Keratinocyte (primary cell): ENCODE measurements around the gene FAF1. TPM values are rescaled to one million over a fixed set of nuclear protein-coding genes. Genes with fewer than 3 reads are reported as not detected.

ENCODE experiments used
- DNase-seq: peaks from one replicate; pipeline ENCODE4 v3.0.0-alpha.2; 2011; ENCODE audit warnings: low read depth, missing footprints, low spot score
- FAIRE-seq: peaks from 2 replicates; lab custom pipeline; 2011; peaks lifted over from hg19 to GRCh38; lab: Jason Lieb, UNC
- H2AFZ ChIP-seq: 2 replicates; pipeline ENCODE4 v1.6.0; 2012; ENCODE audit warnings: low read length, control low read depth, inconsistent platforms; ENCODE audit not compliant: control insufficient read depth
- H3K27ac ChIP-seq: 2 replicates; pipeline ENCODE4 v1.5.1; 2011; ENCODE audit warnings: low read length; ENCODE audit not compliant: control insufficient read depth, insufficient read depth
- H3K27me3 ChIP-seq: 3 replicates; pipeline ENCODE4 v1.6.0; 2011; ENCODE audit warnings: low read length; ENCODE audit not compliant: control insufficient read depth, insufficient read depth; ENCODE audit errors: extremely low read depth
- H3K36me3 ChIP-seq, 2 experiments: 2 replicates in 1 of 2; 3 replicates in 1 of 2; pipeline ENCODE4 v1.5.1; 2011; ENCODE audit warnings: low read length in 2 of 2, mild to moderate bottlenecking in 1 of 2; ENCODE audit not compliant: control insufficient read depth in 2 of 2, insufficient read depth in 2 of 2; ENCODE audit errors: extremely low read depth in 1 of 2
- H3K4me1 ChIP-seq: 3 replicates; pipeline ENCODE4 v1.5.1; 2011; ENCODE audit warnings: low read length; ENCODE audit not compliant: control insufficient read depth, insufficient read depth; ENCODE audit errors: extremely low read depth
- H3K4me2 ChIP-seq: 3 replicates; pipeline ENCODE4 v1.6.0; 2011; ENCODE audit warnings: low read depth, low read length; ENCODE audit not compliant: control insufficient read depth, insufficient read depth; ENCODE audit errors: extremely low read depth
- H3K4me3 ChIP-seq, 3 experiments: fragments of 200-600 bp in 1 of 3; sonication (generic) in 1 of 3; 2 replicates in 2 of 3; 3 replicates in 1 of 3; pipeline ENCODE4 v1.5.1; 2011 to 2016; ENCODE audit warnings: low read length in 3 of 3, mild to moderate bottlenecking in 3 of 3, control low read depth in 2 of 3, inconsistent platforms in 1 of 3, low read depth in 1 of 3, mixed read lengths in 1 of 3, mixed run types in 1 of 3, moderate library complexity in 1 of 3; ENCODE audit not compliant: control insufficient read depth in 2 of 3, insufficient read depth in 2 of 3; ENCODE audit errors: extremely low read depth in 1 of 3
- H3K79me2 ChIP-seq: 2 replicates; pipeline ENCODE4 v1.6.0; 2012; ENCODE audit warnings: low read length; ENCODE audit not compliant: control insufficient read depth, insufficient read depth
- H3K9ac ChIP-seq: 3 replicates; pipeline ENCODE4 v1.6.0; 2011; ENCODE audit warnings: low read length; ENCODE audit not compliant: control insufficient read depth, insufficient read depth; ENCODE audit errors: extremely low read depth
- H3K9me1 ChIP-seq: 3 replicates; pipeline ENCODE4 v1.6.0; 2011; ENCODE audit warnings: low read length; ENCODE audit not compliant: control insufficient read depth, insufficient read depth; ENCODE audit errors: extremely low read depth
- H3K9me3 ChIP-seq: 2 replicates; pipeline ENCODE4 v1.5.1; 2012; ENCODE audit warnings: low read depth, low read length; ENCODE audit not compliant: control insufficient read depth
- H4K20me1 ChIP-seq: 3 replicates; pipeline ENCODE4 v1.6.0; 2011; ENCODE audit warnings: low read length; ENCODE audit not compliant: control insufficient read depth, insufficient read depth; ENCODE audit errors: extremely low read depth
- EZH2 ChIP-seq: IDR thresholded peaks from one replicate; pipeline ENCODE4 v1.6.1; 2012; ENCODE audit warnings: inconsistent platforms, mild to moderate bottlenecking, low read length, moderate library complexity
- dilution Hi-C: fragments of 300-500 bp; cut with MboI; formaldehyde crosslinking; loops from one replicate; pipeline ENCODE4 v1.7.0; 2020; ENCODE audit warnings: low sequenced_read_pairs; ENCODE audit not compliant: extremely low pct_ligation_motif_present
- polyA plus RNA-seq, 5 experiments: library from polyadenylated mRNA; depleted of rRNA in 3 of 5; stranded (reverse) in 3 of 5; stranded (forward) in 1 of 5; unstranded in 1 of 5; fragments of >200 nt; gene quantifications; 1 replicate in 1 of 5; 2 replicates in 3 of 5; 3 replicates in 1 of 5; pipeline versions ENCODE4 v1.2.1 to v1.2.3, GENCODE V29; 2011 to 2012; ENCODE audit warnings: missing spikeins in 2 of 5, low read depth in 1 of 5, low replicate concordance in 1 of 5
- TF ChIP-seq, protein P1 (sequence below), 3 experiments: IDR thresholded peaks in 1 of 3; conservative IDR thresholded peaks in 1 of 3; optimal IDR thresholded peaks in 1 of 3; 2 replicates in 2 of 3; 3 replicates in 1 of 3; pipeline versions ENCODE3 to v1.5.1; 2011; ENCODE audit warnings: low read length in 3 of 3, mild to moderate bottlenecking in 3 of 3, moderate library complexity in 2 of 3, control low read depth in 1 of 3, inconsistent platforms in 1 of 3; ENCODE audit not compliant: insufficient read depth in 2 of 3; ENCODE audit errors: extremely low read depth in 1 of 3

FAF1 gene
- polyA plus RNA-seq, 1 donor (not counting 4 experiments of a cell fraction or from before 2014, with no cell fraction given) = 33.1 TPM

DNA sequence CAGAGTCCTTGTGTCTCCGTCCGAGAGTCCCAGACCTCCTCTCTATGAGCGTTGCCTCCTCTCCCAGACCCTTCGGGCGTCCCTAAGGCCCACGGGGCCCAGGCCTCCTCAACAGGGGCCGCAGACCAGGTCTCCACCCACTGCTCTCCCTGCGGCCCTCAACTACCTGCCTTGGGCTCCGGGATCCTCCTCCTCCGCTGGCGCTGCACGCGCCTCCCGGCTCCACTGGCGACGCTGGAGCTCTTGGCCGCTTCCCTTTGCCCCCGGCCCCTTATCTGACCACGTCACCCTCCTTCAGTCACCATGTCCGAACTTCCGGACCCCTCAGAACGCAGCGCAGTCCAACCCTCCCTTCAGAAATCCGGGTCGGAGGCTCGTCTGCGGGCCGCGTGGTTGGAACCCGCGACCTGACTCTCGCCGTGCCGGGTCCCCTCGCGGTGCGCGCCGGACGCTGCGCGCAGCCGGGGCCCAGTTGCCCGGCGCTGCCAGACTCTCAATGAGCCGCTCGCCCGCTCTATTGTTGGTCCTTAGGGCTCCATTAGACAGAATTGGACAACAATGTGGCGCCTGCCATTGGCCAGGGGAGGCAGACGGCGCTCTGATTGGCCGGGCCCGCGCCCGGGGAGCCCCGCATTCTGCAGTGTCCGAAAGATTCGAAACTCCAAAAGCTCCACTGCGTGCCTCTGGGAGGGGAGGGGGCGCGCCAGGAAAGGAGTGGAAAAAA, 537.0 kb downstream of the FAF1 start, which contains the start of gene DMRTA2:
TSS of gene DMRTA2 (minus strand) at position 498 of the 724 bp plus-strand sequence. CDS start 1,907 bp downstream, outside the sequence.
- peak within 1 kb of the TSS in 2 of 3 experiments; percentile 11 to 22 for H3K4me3 ChIP-seq
- H3K9me3 ChIP-seq = no peaks in the 10 kb centered on the region
- no peaks in the 10 kb centered on the region for H3K36me3 ChIP-seq
- no peaks in the 10 kb centered on the region for H3K79me2 ChIP-seq
- H3K9me1 ChIP-seq = no peaks in the 10 kb centered on the region
- peaks cover 10% of the 10 kb centered on the region for H4K20me1 ChIP-seq
- DNase-seq (no peak), FAIRE-seq (no peak)
- peak; percentile 62 for TF ChIP-seq EZH2
- TF ChIP-seq, protein P1, sequence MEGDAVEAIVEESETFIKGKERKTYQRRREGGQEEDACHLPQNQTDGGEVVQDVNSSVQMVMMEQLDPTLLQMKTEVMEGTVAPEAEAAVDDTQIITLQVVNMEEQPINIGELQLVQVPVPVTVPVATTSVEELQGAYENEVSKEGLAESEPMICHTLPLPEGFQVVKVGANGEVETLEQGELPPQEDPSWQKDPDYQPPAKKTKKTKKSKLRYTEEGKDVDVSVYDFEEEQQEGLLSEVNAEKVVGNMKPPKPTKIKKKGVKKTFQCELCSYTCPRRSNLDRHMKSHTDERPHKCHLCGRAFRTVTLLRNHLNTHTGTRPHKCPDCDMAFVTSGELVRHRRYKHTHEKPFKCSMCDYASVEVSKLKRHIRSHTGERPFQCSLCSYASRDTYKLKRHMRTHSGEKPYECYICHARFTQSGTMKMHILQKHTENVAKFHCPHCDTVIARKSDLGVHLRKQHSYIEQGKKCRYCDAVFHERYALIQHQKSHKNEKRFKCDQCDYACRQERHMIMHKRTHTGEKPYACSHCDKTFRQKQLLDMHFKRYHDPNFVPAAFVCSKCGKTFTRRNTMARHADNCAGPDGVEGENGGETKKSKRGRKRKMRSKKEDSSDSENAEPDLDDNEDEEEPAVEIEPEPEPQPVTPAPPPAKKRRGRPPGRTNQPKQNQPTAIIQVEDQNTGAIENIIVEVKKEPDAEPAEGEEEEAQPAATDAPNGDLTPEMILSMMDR (optimal IDR thresholded peaks at IDR 0.05 in 1 of 3, IDR thresholded peaks at IDR 0.05 in 1 of 3, conservative IDR thresholded peaks at IDR 0.05 in 1 of 3; ENCODE audit: extremely low read depth in 1 of 3, insufficient read depth in 2 of 3, low read length in 3 of 3) = no peak
- peak within 1 kb of the TSS; percentile 48 for H3K4me2 ChIP-seq
- H2AFZ ChIP-seq = no peak within 1 kb of the TSS
- no peak within 1 kb of the TSS for H3K27ac ChIP-seq
- H3K27me3 ChIP-seq = peaks cover 100% of the 10 kb centered on the region
- dilution Hi-C loops = no loop called here
- H3K4me1 ChIP-seq = no peaks in the 10 kb centered on the region
- no peak within 1 kb of the TSS for H3K9ac ChIP-seq

DNA sequence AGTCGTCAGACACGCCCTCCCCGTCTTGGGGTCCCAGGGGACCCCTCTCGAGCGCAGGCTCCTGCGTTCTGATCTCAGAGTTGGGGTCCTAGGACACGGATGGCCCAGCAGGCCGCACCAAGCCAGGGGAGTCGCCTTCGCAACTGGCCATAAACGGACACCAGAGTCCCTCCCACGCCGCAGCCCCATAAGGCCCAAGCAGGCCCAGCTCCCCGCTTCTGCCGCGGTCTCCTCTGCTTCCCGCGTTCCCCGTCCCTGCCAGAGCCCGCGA, 537.5 kb downstream of the FAF1 start:
- Histone ChIP-seq H3K4me3 (no peak overlapping the region), H2AFZ (no peak overlapping the region), H3K9me1 (no peaks in the 10 kb centered on the region), H3K9ac (no peak overlapping the region), H3K4me1 (no peaks in the 10 kb centered on the region), H3K9me3 (no peaks in the 10 kb centered on the region), H3K36me3 (no peaks in the 10 kb centered on the region), H3K4me2 (no peak overlapping the region), H4K20me1 (peaks cover 10% of the 10 kb centered on the region), H3K79me2 (no peaks in the 10 kb centered on the region), H3K27ac (no peak overlapping the region), H3K27me3 (peaks cover 100% of the 10 kb centered on the region)
- TF ChIP-seq, protein P1 (optimal IDR thresholded peaks at IDR 0.05 in 1 of 3, IDR thresholded peaks at IDR 0.05 in 1 of 3, conservative IDR thresholded peaks at IDR 0.05 in 1 of 3; ENCODE audit: extremely low read depth in 1 of 3, insufficient read depth in 2 of 3, low read length in 3 of 3) = no peak
- TF ChIP-seq EZH2 = no peak
- DNase-seq (no peak), FAIRE-seq (no peak)
- dilution Hi-C loops = no loop called here
